Measurements from ENCODE around the gene PDLIM1. TPM values are rescaled to one million over a fixed set of nuclear protein-coding genes. Genes with fewer than 3 reads are reported as not detected.

The PDLIM1 gene
- total and polyA plus RNA-seq, 11 donors, result 225 to 434 (median 330) TPM

DNA sequence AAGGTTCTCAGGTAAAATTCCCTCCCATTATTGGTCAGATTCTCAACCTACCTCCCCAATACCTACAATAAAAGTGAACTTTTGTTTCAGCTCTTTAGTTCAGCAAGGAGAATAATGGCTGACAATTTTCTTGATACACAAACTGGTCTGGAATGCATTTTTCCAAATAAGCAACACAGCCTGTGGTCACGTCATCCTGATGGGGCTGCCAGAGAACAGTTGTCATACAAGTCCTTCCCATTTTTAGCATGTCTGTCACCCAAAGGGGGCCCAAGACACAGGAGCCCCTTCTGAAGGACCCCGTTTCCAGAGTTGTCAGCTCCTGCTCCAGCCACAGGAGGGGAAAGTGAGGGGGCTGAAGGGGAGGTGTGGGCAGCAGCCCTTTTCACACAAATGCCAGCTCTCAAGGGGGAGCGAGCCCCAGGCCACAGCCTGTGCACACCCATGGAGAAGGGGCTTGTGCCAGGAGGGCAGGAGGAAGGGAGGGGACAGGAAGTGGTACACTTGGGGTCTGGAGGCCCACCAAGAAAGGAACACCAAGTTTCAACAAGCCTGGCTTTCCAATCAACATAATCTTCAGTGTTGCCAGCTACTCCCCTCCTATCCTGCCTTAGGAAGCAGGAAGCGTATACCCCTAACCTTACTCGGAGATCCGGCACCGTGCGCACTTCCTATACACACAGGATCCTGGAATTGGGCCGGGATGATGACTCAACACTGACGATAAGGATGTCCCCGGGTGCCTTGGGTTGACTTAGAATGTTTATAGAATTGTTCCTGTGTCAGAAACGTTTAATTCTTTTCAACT is 43.4 kb upstream of the PDLIM1 start:
- Histone ChIP-seq H3K36me3 (peaks cover 0 to 94% (median 46%) of the 10 kb centered on the region in 9 donors), H3K9me3 (no peaks in the 10 kb centered on the region), H3K27me3 (no peaks in the 10 kb centered on the region), H3K4me1 (peaks cover 8 to 85% (median 38%) of the 10 kb centered on the region in 12 donors), H3K4me3 (peak overlapping the region in 1 of 12 donors; percentile 3), H3K27ac (peak overlapping the region; percentile 80 to 96 (median 92))
- 16 to 33% (median 19%) methylated on average over 12 of the region's 12 CpGs for WGBS, 4 donors
- ATAC-seq (peak; percentile 81 to 94 (median 87)), DNase-seq (peak; percentile 80 to 91 (median 89))
- intact Hi-C loops (cut with DNase I), result loop anchor here in 5 of 10 donors (5.0 to 10.0 kb wide), 3 partner anchors 42 to 69 kb away; partner anchors contain the start of gene PDLIM1 (in 3 of the 5)
- TF ChIP-seq CTCF (IDR thresholded peaks at IDR 0.05) (no peak), POLR2A (IDR thresholded peaks at IDR 0.05) (peak in 1 of 2 donors; percentile 26)

DNA sequence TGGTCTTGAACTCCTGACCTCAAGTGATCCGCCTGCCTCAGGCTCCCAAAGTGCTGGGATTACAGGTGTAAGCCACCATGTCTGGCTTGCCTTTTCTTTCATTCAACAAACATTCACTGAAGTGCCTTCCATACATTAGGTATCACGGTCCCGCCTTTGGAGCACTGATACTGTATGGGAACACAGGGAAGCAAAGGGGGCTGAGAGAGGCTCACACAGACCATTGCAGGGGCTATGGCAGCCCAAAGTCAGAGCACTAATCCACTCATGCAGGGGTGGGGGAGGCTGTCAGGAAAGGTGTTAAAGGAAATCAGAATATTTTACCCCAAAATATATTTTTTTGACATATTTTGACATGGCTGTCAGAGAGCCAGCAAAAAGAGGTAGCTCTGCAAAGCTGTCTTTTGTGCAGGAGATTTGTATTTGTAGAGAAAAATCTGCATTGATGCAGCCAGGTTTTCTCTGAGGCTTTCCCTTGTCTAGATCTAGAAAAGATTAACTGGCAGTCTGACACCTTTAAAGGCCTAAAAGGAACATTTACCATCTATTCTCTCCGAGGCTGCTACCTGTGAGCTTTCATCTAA is 42.0 kb upstream of the PDLIM1 start:
- no peaks in the 10 kb centered on the region for H3K27me3 ChIP-seq
- 94 to 99% (median 96%) methylated on average over 4 of the region's 4 CpGs for WGBS, 4 donors
- intact Hi-C loops (cut with DNase I), result loop anchor here in 5 of 10 donors (5.0 to 10.0 kb wide), 3 partner anchors 40 to 68 kb away; partner anchors contain the start of gene PDLIM1 (in 3 of the 5)

DNA sequence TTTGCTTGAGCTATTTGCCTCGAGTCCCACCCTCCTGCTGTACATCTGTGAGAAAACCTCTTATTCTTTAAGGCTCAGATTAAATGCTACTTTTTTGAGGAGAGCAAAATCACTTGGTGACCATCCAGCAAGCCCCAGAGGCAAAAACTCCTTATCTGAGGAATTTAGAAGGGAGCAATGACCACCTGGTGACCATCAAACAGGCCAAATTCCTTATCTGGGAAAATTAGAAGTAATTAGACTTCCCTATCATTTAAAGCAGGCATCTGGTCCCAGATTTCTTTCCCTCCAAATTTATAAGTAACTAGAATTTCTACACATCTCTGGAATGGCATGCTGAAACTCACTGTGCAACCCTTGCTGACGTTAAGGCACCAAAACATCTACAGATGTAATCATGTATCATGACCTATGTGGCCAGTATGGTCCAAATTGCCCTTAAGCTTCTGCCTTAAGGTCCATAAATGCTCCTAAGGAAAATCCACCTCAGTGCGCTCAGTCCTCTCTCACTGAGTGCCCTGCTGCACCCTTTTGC is 40.9 kb upstream of the PDLIM1 start:
- Histone ChIP-seq H3K27me3 (no peaks in the 10 kb centered on the region), H3K36me3 (peaks cover 0 to 88% (median 27%) of the 10 kb centered on the region in 9 donors), H3K27ac (peak overlapping the region in 6 of 12 donors; percentile 9 to 89 (median 44)), H3K9me3 (no peaks in the 10 kb centered on the region), H3K4me3 (no peak overlapping the region), H3K4me1 (peaks cover 8 to 83% (median 53%) of the 10 kb centered on the region in 12 donors)
- intact Hi-C loops (cut with DNase I), result loop anchor here in 5 of 10 donors (5.0 to 10.0 kb wide), 3 partner anchors 39 to 67 kb away; partner anchors contain the start of gene PDLIM1 (in 3 of the 5)
- WGBS, 4 donors, result 71 to 84% (median 81%) methylated on average over 3 of the region's 3 CpGs
- no peak for TF ChIP-seq CTCF (IDR thresholded peaks at IDR 0.05)
- TF ChIP-seq POLR2A (IDR thresholded peaks at IDR 0.05), result no peak
- no peak for ATAC-seq
- no peak for DNase-seq

More for the DNA sequence above, 42.0 kb upstream of the PDLIM1 start:
- H3K9me3 ChIP-seq, result no peaks in the 10 kb centered on the region
- H3K27ac ChIP-seq, result peak overlapping the region in 9 of 12 donors; percentile 6 to 96 (median 92)
- H3K4me3 ChIP-seq, result no peak overlapping the region
- ATAC-seq (no peak), DNase-seq (no peak)
- peaks cover 8 to 85% (median 48%) of the 10 kb centered on the region in 12 donors for H3K4me1 ChIP-seq
- no peak for TF ChIP-seq POLR2A (IDR thresholded peaks at IDR 0.05)
- no peak for TF ChIP-seq CTCF (IDR thresholded peaks at IDR 0.05)
- peaks cover 0 to 89% (median 36%) of the 10 kb centered on the region in 9 donors for H3K36me3 ChIP-seq
